A673 (cell line): Measurements from ENCODE around the gene RSRC1. TPM values are rescaled to one million over a fixed set of nuclear protein-coding genes. Genes with fewer than 3 reads are reported as not detected.

ENCODE experiments used
- BruUV-seq: library from RNA; stranded (reverse); fragments of 400-500 nt; replicated peaks from 2 replicates; lab custom pipeline; 2021; lab: Mats Ljungman, UMichigan
- CTCF ChIA-PET: fragments of 300-600 bp; sonication (Branson Sonifier 250); formaldehyde crosslinking; loops from one replicate; lab custom pipeline; 2022; ENCODE audit warnings: antibody characterized with exemption; lab: Charles Lee
- POLR2A ChIA-PET: fragments of 300-600 bp; sonication (Branson Sonifier 250); formaldehyde crosslinking; loops from one replicate; lab custom pipeline; 2022; ENCODE audit warnings: antibody characterized with exemption; ENCODE audit not compliant: low non-redundant PET; lab: Charles Lee
- DNase-seq: peaks from one replicate; pipeline ENCODE4 v3.0.0-alpha.2; 2015; ENCODE audit warnings: low spot score
- H3K27ac ChIP-seq: fragments of 200-600 bp; sonication (generic); 2 replicates; pipeline ENCODE4 v1.5.1; 2016; ENCODE audit warnings: mixed run types, low read depth, mild to moderate bottlenecking, mixed read lengths, antibody characterized with exemption, low read length; ENCODE audit not compliant: poor library complexity, severe bottlenecking
- H3K27me3 ChIP-seq: fragments of 200-600 bp; sonication (generic); replicated peaks from 2 replicates; pipeline ENCODE4 v1.6.1; 2017; ENCODE audit warnings: mixed run types, low read depth, mild to moderate bottlenecking, mixed read lengths, antibody characterized with exemption, low read length; ENCODE audit not compliant: insufficient read depth, poor library complexity
- H3K36me3 ChIP-seq: fragments of 200-600 bp; sonication (generic); 2 replicates; pipeline ENCODE4 v1.6.1; 2016; ENCODE audit warnings: mixed run types, mild to moderate bottlenecking, mixed read lengths, antibody characterized with exemption, low read length; ENCODE audit not compliant: insufficient read depth, poor library complexity, severe bottlenecking
- H3K4me1 ChIP-seq: fragments of 200-600 bp; sonication (generic); 2 replicates; pipeline ENCODE4 v1.6.1; 2017; ENCODE audit warnings: mixed run types, mild to moderate bottlenecking, mixed read lengths, antibody characterized with exemption, low read length; ENCODE audit not compliant: insufficient read depth, poor library complexity, severe bottlenecking
- H3K4me3 ChIP-seq: fragments of 200-600 bp; sonication (generic); 2 replicates; pipeline ENCODE4 v1.5.1; 2016; ENCODE audit warnings: low read depth, mixed run types, mild to moderate bottlenecking, mixed read lengths, low read length; ENCODE audit not compliant: poor library complexity, severe bottlenecking
- H3K9me3 ChIP-seq: fragments of 200-600 bp; sonication (generic); 2 replicates; pipeline ENCODE4 v1.6.1; 2016; ENCODE audit warnings: mixed run types, low read depth, mild to moderate bottlenecking, mixed read lengths, antibody characterized with exemption, low read length; ENCODE audit not compliant: poor library complexity, severe bottlenecking
- CTCF ChIP-seq: fragments of 300-800, 200-600 bp; sonication (generic); conservative IDR thresholded peaks from 2 replicates; pipeline ENCODE4 v1.5.1; 2017; ENCODE audit warnings: low read depth, mild to moderate bottlenecking, antibody characterized with exemption, low read length, moderate library complexity, mixed read lengths
- EZH2 ChIP-seq: fragments of 200-600 bp; sonication (generic); IDR thresholded peaks from 2 replicates; pipeline ENCODE4 v1.6.1; 2017; ENCODE audit warnings: borderline replicate concordance, low read depth, mild to moderate bottlenecking, mixed read lengths, antibody characterized with exemption, low read length; ENCODE audit not compliant: poor library complexity, severe bottlenecking
- intact Hi-C: fragments of 100-400 bp; cut with micrococcal nuclease; formaldehyde crosslinking; loops from one replicate; pipeline ENCODE4 v1.10.0; 2022; ENCODE audit not compliant: unreplicated experiment
- total RNA-seq: library from RNA; stranded (reverse); gene quantifications from 2 replicates; pipeline ENCODE4 v1.2.3, GENCODE V29; 2021

Gene RSRC1
- total RNA-seq, 1 experiment from 2014 or later = 59.4 TPM

GRCh38 chr3:158483701-158484235 lies 373.9 kb downstream of the RSRC1 start:
- Histone ChIP-seq H3K27ac (no peak overlapping the region), H3K4me3 (no peak overlapping the region), H3K4me1 (peaks cover 21% of the 10 kb centered on the region), H3K9me3 (no peaks in the 10 kb centered on the region), H3K36me3 (no peaks in the 10 kb centered on the region), H3K27me3 (no peaks in the 10 kb centered on the region)
- POLR2A ChIA-PET = no interaction called here
- DNase-seq = peak; percentile 66
- intact Hi-C loops = no loop called here
- BruUV-seq = no TSS peak
- TF ChIP-seq EZH2 (no peak), CTCF (no peak)
- CTCF ChIA-PET = no interaction called here

GRCh38 chr3:158486200-158486599 lies 376.3 kb downstream of the RSRC1 start:
- no peaks in the 10 kb centered on the region for H3K9me3 ChIP-seq
- no peaks in the 10 kb centered on the region for H3K27me3 ChIP-seq
- CTCF ChIA-PET = no interaction called here
- TF ChIP-seq EZH2 (no peak), CTCF (no peak)
- BruUV-seq = no TSS peak
- intact Hi-C loops = no loop called here
- peaks cover 21% of the 10 kb centered on the region for H3K4me1 ChIP-seq
- H3K4me3 ChIP-seq = no peak overlapping the region
- H3K36me3 ChIP-seq = no peaks in the 10 kb centered on the region
- POLR2A ChIA-PET = no interaction called here
- H3K27ac ChIP-seq = no peak overlapping the region
- no peak for DNase-seq

DNA sequence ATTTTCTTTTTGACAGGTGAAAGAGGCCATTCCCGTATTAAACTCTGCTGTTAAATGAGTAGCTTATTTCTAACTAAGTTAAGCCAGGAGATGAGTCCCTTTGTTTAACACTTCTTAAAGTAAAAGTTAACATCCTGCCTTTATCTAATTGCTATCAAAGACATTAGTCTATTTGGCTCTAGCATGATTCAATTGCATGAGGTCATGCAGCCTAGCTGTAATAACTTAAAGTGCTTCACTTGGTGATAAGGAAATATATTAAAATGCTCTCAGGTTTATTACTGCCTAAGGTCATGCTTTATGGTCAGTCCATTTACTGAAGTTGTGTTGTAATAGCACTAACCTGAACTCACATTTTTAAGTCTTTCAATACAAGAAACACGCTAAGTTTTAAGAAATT lies 378.8 kb downstream of the RSRC1 start:
- intact Hi-C loops = no loop called here
- H3K4me1 ChIP-seq = peaks cover 31% of the 10 kb centered on the region

More for the DNA sequence above, 378.8 kb downstream of the RSRC1 start:
- no peaks in the 10 kb centered on the region for H3K9me3 ChIP-seq
- no peaks in the 10 kb centered on the region for H3K36me3 ChIP-seq
- DNase-seq = no peak
- CTCF ChIA-PET = no interaction called here
- H3K27me3 ChIP-seq = no peaks in the 10 kb centered on the region
- POLR2A ChIA-PET = no interaction called here
- no peak overlapping the region for H3K4me3 ChIP-seq
- TF ChIP-seq EZH2 (no peak), CTCF (no peak)
- H3K27ac ChIP-seq = no peak overlapping the region
- no TSS peak for BruUV-seq
